GM21526 (cell line): ENCODE measurements around the gene HNRNPAB.
"Not testable (repeated sequence)": the region's sequence is repeated elsewhere in the genome, so short reads cannot be mapped to it uniquely, and the experiment has no call there.

ENCODE experiments used
- ATAC-seq: cut with Tn5 transposase; IDR thresholded peaks from one replicate; pipeline ENCODE4 v1.9.1; 2021; ENCODE audit warnings: moderate library complexity; ENCODE audit not compliant: unreplicated experiment, low FRiP score

The HNRNPAB gene

GRCh38 chr5:178241231-178241663, 36.9 kb downstream of the HNRNPAB start:
- ATAC-seq, result no peak

GRCh38 chr5:178241688-178242231, 37.4 kb downstream of the HNRNPAB start:
- no peak for ATAC-seq

DNA sequence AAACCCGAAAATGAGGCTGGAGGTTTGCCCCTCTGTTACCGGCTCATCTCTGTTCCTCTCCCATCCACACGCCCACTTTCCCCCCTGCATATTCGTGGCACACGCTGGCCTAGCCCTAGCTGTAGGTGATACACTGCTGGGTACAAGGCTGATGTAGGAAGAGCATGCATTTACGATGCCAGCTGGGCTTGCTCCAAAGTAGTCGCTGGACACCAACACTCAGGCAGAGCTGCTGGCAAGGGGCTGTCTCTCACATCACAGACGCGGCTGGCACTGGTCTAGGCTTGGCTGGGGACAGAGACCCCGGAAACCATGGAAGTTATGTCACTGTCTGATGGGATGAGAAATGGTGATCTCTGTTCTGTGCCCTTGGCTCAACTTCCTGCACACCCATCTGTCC, 38.1 kb downstream of the HNRNPAB start:
- ATAC-seq, result no peak

- no peak for ATAC-seq
Measured at GRCh38 chr5:178244576-178244975, 40.2 kb downstream of the HNRNPAB start.

GRCh38 chr5:178245389-178245788, 41.1 kb downstream of the HNRNPAB start:
- ATAC-seq, result no peak

- peak; percentile 39 for ATAC-seq
Measured at GRCh38 chr5:178246624-178247279, 42.4 kb downstream of the HNRNPAB start.

GRCh38 chr5:178247481-178248456, 43.4 kb downstream of the HNRNPAB start:
- ATAC-seq, result no peak

- no peak for ATAC-seq
Measured at GRCh38 chr5:178248750-178249149, 44.4 kb downstream of the HNRNPAB start.

- no peak for ATAC-seq
Measured at GRCh38 chr5:178249191-178249989, 45.1 kb downstream of the HNRNPAB start.

- ATAC-seq, result no peak
Measured at GRCh38 chr5:178250263-178250662, 45.9 kb downstream of the HNRNPAB start.

DNA sequence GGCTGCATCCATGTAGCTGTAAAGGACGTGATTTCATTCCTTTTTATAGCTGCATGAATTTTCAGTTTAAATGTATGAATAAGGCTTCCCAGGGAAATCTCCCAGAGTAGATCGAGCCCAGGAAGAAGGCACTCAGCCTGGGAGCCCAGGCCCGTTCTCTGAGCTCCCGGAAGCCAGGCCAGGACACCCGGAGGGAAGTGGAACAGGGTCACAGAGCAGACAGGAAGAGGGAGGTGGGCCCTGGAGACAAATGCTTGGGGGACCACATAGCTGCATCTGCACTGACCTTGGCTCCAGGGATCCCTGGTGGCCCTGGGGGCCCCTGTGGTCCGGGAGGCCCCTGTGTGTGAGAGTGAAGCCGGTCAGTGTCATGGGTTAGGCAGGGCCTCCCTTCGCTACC, 47.9 kb downstream of the HNRNPAB start:
- no peak for ATAC-seq

DNA sequence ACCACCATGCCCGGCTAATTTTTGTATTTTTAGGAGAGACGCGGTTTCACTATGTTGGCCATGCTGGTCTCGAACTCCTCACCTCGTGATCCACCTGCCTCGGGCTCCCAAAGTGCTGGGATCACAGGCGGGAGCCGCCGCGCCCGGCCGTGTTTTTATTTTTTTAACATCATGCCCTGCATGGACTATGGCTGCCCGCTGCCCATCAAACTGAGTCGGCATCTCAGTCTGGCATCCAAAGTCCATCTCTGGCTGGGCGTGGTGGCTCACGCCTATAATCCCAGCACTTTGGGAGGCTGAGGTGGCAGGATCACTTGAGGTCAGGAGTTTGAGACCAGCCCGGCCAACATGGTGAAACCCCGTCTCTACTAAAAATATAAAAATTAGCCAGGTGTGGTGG, 49.3 kb downstream of the HNRNPAB start:
- ATAC-seq, result not testable (repeated sequence)

DNA sequence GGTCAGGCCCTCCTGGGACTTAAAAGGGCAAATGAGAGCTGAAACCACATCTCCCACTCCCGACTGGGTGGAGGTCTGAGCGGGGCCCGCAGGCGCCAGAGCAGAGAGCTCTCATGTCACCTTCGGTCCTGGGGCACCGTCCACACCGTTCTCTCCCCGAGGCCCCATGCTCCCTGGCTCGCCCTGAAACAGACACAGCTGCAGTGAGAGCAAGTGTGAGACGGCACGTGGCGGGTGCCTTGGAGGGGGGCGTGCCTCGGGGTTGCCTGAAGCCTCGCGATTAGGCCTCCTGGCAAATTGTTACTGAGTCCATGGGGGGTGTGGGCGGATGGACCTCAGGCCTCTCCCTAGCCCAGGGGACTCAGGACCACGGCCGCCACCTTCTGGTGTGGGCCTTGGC, 52.4 kb downstream of the HNRNPAB start:
- ATAC-seq, result no peak

- ATAC-seq, result no peak
Measured at GRCh38 chr5:178257650-178258049, 53.3 kb downstream of the HNRNPAB start.

DNA sequence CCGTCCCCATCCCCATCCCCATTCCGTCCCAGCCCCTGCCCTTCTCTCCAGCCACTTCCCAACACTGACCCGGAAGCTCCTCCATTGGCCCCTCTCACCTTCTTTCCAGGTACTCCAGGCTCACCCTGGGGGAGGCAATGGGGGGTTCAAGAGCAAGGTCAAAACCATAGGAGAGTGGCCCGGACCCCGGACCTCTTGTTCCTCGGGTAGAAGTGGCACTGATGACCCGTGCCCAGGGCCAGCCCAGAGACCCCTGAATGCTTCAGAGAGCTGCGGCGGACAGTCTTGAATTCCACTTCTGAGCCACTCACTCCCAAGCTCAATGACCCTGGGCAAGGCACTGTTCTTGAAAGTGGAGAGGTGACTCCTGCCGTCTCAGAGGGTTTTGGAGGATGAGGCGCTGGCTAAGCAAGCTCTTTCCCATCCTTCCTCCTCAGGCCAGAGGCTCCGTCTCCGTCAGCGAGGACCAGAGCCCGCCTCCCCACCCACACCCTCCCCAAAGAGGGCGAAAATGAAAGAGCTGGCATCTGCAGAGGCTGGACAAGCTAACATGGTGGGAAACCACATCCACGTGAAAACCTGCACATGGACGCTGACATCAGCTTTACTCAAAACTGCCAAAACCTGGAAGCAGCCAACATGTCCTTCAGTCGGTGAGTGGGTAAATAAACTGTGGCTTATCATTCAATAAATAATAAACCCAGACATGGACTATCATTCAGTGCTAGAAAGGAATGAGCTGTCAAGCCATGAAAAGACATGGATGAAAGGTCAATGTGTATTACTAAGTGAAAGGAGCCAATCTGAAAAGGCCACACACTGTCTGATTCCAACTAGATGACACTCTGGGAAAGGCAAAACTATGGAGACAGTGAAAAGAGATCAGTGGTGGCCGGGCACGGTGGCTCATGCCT, 55.5 kb downstream of the HNRNPAB start:
- no peak for ATAC-seq
